ENCODE measurements around the gene ARHGAP15.

- no peak for TF ChIP-seq CTCF (conservative IDR thresholded peaks at IDR 0.05 in 1 of 2, IDR thresholded peaks at IDR 0.05 in 1 of 2; ENCODE audit: low read depth in 1 of 2, low read length in 2 of 2)
- no peak for TF ChIP-seq EZH2 (IDR thresholded peaks at IDR 0.05; ENCODE audit: low read length, missing control alignments)
These were observed 3.1 kb downstream of the ARHGAP15 start for GRCh38 chr2:143132355-143132754.

All from fibroblast of lung (primary cell).